GM04504 (cell line): ENCODE results near the gene SLC35F5.
"Not testable (repeated sequence)": the region's sequence is repeated elsewhere in the genome, so short reads cannot be mapped to it uniquely, and the experiment has no call there.

ENCODE experiments used
- DNase-seq: peaks from one replicate; pipeline ENCODE4 v3.0.0-alpha.2; 2012; ENCODE audit warnings: low read depth

Gene SLC35F5

DNA sequence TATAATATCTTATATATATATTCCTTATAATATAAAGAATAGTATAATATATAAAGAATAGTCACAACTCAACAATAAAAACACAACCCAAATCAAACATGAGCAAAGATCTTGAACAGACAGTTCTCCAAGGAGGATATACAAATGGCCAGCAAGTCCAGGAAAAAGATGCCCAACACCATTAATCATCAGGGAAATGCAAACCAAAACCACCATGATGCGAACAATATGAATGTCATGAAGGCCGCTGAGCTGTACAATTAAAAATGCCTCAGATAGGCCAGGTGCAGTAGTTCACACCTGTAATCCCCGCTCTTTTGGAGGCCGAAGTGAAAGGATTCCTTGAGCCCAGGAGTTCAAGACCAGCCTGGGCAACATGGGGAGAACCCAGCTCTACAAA, 58.9 kb downstream of the SLC35F5 start:
- DNase-seq = no peak

DNA sequence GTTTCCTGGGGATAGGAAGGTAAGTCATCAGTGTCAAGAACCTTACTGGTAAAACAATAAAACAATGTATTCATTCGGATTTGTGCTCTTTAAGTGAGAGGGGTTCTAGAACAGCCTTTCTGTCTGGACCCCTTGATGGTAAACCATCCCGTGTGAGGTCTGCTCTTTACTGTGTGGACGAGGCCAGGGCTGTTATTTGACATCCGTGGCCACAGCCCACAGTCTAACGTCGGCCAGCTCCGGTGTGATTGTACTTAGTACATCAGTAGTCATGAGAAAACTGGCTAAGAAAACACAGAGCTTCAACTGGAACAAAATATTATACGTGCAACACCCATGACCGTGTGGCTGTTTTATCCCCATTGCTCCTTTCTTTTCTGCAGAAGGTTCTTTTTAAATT, 62.0 kb downstream of the SLC35F5 start:
- no peak for DNase-seq

DNA sequence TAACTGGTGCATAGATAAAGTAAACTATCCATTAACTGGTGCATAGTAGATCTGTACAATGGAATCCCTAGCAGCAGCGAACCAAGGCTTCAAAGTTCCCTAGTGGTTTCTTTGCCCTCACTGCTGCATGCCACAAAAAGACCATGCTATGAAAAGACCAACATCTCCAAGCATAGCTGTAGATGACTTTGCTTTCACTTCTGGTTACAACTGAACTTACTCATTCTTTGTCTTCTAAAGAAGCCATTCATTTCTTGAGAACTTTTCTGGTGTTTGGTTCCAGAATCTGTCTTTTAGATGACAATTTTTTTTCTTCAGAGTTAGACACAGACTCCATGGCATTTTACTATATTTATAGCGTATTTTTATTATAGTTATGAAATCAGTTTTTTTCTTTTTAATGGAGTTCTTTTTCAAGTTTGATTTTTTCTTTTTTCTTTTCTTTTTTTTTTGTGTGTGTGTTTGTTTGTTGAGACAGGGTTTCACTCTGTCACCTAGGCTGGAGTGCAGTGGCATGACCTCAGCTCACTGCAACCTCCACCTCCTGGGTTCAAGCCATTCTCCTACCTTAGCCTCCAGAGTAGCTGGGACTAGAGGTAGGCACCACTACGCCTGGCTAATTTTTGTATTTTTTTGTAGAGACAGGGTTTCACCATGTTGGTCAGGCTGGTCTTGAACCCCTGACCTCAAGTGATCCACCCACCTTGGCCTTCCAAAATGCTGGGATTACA, 63.6 kb downstream of the SLC35F5 start:
- DNase-seq = no peak

DNA sequence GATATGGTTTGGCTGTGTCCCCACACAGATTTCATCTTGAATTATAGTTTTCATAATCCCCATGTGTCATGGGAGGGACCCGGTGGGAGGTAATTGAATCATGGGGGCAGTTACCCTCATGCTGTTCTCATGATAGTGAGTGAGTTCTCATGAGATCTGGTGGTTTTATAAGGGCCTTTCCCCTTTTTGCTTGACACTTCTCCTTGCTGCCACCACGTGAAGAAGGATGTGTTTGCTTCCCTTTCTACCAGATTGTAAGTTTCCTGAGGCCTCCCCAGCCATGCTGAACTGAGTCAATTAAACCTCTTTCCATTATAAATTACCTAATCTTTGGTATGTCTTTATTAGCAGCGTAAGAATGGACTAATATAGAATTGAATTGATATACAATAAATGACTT, 65.6 kb downstream of the SLC35F5 start:
- not testable (repeated sequence) for DNase-seq

DNA sequence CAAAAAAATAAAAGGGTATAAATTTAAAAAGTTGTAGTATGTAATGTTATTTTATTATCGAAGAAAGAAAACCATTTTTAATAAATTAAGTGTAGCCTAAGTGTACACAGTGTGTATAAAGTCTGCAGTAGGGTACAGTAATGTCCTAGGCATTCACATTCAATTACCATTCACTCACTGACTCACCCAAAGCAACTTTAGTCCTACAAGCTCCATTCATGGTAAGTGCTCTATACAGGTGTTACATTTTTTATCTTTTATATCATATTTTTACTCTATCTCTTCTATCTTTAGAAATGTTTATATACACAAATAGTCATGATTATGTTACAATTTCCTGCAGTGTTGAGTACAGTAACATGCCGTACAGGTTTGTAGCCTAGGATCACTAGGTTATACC, 69.9 kb downstream of the SLC35F5 start:
- no peak for DNase-seq

DNA sequence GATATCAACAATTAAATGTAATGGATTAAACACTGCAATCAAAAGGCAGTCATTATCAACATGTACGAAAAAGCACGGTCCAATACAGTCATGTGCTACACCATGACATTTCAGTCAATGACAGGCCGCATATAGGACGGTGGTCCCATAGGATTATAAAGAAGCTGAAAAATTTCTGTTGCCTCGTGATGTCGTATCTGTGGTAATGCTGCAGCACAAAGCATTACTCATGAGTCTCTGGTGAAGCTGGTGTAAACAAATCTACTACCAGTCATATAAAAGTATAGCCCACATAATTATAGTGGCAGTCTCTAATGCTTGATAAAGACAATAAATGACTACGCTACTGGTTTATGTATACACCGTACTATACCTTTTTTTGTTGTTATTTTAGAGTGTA, 71.0 kb downstream of the SLC35F5 start:
- DNase-seq = no peak

DNA sequence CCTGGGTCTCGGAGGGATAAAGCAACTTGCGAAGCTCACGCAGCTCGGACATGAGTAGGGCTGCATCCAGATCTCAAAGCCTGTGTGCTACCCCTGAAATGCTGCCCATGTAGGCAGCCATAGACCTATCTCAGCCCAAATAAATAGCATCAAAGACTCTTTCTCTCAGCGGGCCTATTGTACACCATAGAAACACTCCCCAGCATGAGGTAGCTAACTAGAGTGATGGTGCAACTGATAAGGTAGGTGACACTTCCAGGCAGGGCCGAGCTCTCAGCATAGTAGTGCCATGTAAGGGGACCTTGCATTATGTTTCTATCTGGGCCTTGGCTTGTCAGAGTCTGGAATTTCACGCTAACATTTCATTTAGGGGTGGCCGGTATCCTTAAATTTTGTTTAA, 77.0 kb downstream of the SLC35F5 start:
- DNase-seq = no peak

DNA sequence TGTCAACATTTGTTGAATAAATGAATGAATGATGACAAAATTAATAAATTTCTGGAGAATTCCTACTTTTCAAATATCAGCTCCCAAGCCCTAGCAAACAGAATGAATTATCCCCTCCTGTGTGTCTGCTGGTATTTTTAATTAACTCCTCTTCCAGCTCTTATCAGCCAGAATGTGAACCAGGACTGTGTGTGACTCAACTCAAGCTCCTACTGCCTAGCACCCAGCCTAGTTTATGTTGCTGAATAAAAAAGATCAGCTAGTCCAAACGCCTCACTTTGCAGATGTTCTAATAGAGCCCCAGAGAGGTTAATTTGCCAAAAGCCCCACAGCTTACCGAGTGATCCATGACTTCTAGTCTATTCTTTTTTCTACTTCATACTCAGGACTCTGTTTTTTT, 79.1 kb downstream of the SLC35F5 start:
- DNase-seq = no peak

DNA sequence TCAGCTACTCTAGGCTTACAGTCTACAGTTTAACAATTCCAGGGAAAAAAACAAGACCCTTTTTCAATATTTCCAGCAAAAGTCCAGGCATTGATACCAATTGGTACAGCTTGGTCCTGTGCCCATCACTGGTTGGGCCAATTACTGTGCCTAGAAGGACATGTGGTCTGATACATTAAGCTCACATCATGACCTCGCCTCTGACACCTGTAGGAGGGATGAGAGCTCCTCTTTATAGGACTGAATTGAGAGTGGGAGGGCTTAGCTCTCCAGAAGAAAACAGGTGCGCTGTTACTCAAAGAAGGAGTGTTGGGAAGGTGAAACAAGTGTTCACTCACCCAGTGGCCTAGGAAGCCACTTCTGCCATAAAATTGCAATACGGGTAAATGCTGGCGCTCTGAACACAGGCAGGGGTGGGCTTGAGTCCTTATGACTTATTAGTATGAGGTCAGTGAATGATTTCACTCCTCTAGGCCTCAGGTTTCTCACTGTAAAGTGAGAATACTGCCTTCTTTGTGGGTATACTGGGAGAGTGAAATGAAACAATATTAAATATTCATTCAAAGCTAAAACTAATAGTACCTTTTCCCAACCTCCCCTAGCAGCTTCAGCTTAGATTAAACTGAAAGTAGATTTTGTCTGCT, 79.7 kb downstream of the SLC35F5 start:
- no peak for DNase-seq

DNA sequence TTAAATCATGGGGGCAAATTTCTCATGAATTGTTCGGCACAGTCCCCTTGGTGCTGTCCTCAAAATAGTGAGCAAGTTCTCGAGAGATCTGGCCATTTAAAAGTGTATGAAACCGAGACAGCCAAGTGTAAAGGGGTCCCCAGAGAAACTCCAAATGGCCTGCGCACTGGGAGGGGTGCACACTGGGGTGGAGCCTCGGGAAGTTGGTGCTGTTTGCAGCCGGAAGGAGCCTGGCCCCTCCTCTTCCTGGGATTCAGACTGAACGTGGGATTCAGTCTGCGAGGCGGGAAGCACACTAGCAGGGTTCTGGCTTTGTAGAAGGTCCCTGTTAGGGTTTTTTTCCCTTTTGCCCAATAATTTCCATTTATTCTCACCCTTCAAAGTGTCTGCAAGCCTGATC, 80.6 kb downstream of the SLC35F5 start:
- DNase-seq = no peak

DNA sequence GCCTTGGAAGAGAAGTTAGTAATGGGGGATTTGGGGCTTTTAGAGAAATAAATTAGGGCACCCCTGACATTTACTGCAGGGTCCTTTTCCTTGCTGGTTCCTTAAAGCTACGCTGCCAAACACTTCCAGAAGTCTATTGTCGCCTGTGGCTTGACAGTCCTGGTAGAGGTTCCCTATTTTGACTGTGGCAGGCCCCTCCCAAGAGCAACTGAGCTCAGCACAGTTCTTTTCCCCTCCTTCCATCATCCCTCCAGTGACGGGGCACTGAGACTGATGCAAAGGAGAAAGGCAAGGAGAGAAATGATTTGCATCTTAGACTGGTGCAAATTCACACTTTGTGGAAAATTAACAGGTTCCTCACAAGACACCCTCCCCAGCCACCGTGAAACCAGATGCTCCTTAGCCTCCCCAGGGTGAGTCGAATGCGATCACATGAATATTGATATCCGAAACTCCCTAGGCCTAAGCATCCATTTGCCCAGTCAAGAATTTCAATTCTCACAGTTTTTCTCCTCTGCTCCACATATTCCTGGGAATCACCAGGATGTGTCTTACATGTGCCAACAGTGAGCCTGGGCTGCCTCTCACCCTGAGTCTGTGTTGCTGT, 84.0 kb downstream of the SLC35F5 start:
- DNase-seq = no peak

DNA sequence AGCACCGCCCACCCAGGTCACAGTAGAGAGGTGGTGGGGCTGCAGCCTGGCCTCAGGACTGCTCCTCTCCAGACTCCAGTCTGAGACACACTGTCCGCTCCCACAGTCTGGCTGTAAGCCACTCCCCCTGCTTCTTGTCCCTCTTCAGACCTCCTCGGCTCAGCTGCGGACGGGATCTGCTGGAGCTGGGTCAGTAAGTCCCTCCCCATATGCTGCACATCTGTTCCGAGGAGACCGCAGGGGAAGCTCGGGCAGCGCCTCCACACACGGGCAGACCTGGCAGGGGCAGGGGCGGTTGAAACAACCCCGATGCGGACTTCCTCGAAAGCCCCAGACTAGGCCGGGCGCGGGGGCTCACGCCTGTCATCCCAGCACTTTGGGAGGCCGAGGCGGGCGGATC, 87.4 kb downstream of the SLC35F5 start:
- peak; percentile 3 for DNase-seq

DNA sequence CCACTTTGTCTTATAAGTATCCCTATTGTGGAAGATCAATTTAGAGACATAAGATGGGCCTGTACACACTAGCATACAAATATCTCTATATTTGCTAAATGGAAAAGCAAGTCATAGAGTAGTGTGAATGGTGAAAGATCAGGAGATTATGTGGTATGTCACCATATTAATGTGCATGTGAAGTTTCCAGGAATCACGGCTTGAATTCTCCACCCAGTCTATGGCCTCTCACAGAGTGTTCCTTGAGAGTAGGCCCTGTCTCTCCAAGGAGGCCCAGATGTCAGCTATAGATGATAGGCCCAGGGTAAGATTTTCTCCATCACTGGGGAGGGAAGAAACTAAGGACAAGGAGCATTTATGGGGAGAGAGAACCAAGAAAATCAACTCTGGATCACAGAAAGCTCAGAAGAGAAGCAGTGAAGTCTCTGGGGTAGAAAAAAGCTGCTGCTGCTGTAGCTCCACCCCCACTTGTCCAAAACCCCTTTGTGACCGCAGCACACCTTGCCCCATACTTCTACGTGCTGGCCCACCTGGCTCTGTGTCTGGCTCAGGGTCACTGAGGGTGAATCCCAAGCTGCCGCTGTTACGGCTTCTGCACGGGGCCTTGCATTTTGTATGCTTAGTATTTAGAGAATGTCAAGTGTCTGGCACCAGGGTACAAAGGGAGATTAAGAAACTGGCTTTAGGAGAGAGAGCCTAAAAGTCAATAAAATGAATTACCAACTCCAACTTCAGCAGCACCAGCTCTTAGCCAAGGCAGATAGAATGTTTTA, 91.5 kb downstream of the SLC35F5 start:
- not testable (repeated sequence) for DNase-seq

DNA sequence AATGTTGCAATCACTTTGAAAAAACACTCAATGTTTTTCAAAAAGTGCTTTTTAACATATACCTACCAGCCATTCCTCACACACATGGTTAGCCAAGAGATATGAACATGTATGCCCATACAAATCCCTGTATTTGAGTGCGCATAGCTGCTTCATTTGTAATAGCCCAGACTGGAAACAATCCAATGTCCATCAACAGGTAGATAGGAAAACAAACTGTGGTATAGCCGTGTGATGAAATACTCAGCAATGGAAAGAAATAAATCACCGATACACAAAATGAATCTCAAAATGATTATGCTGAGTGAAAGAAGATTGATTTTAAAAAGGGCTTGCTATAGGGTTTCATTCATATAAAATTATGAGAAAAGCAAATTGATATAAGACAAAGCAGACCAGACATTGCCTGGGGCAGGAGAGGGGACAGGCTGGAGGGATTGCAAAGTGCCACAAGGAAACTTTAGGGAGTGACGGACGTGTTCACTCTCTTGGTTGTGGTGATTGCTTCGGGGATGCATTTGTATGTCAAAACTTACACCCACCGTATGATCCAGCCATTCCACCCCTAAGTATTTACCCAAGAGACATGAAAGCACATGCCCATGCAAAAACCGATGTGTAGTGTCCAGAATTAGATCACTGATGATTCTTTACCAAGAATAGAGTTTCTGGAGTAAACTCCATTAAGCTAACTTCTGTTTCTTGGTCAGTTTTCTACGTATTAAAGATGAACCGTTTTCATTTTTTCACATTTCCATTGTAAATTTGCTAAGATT, 93.0 kb downstream of the SLC35F5 start:
- DNase-seq = not testable (repeated sequence)
